GM23338 (cell line): ENCODE results near the gene RNF223. TPM values are rescaled to one million over a fixed set of nuclear protein-coding genes. Genes with fewer than 3 reads are reported as not detected.

Source experiments
- ATAC-seq: fragments of 200-7000 bp; cut with Tn5 transposase; 3 replicates; pipeline ENCODE4 v1.9.1; 2020
- DNase-seq: peaks from one replicate; pipeline ENCODE4 v3.0.0-alpha.2; 2015; ENCODE audit warnings: low spot score
- H2AFZ ChIP-seq: fragments of 200-600 bp; sonication (generic); 2 replicates; pipeline ENCODE4 v1.8.0; 2016; ENCODE audit warnings: antibody characterized with exemption, mild to moderate bottlenecking, moderate library complexity
- H3F3A ChIP-seq: fragments of 200-600 bp; sonication (generic); replicated peaks from 2 replicates; pipeline ENCODE4 v1.8.0; 2017; ENCODE audit warnings: antibody characterized with exemption, mixed run types, low read depth
- H3K27ac ChIP-seq: fragments of 200-600 bp; sonication (generic); 2 replicates; pipeline ENCODE4 v1.6.1; 2016; ENCODE audit warnings: low read depth
- H3K27me3 ChIP-seq: fragments of 200-600 bp; sonication (generic); 2 replicates; pipeline ENCODE4 v1.8.0; 2016; ENCODE audit warnings: mild to moderate bottlenecking, mixed run types, moderate library complexity; ENCODE audit not compliant: insufficient read depth
- H3K36me3 ChIP-seq: fragments of 200-600 bp; sonication (generic); 2 replicates; pipeline ENCODE4 v1.8.0; 2016; ENCODE audit warnings: mild to moderate bottlenecking; ENCODE audit not compliant: insufficient read depth
- H3K4me1 ChIP-seq: fragments of 200-600 bp; sonication (generic); 2 replicates; pipeline ENCODE4 v1.8.0; 2016; ENCODE audit warnings: mild to moderate bottlenecking, moderate library complexity; ENCODE audit not compliant: insufficient read depth
- H3K4me2 ChIP-seq: fragments of 200-600 bp; sonication (generic); 2 replicates; pipeline ENCODE4 v1.7.1; 2017; ENCODE audit warnings: mixed run types
- H3K4me3 ChIP-seq: fragments of 200-600 bp; sonication (generic); 2 replicates; pipeline ENCODE4 v1.6.1; 2016; ENCODE audit warnings: mixed run types
- H3K79me2 ChIP-seq: fragments of 200-600 bp; sonication (generic); replicated peaks from 2 replicates; pipeline ENCODE4 v1.8.0; 2017; ENCODE audit warnings: mild to moderate bottlenecking; ENCODE audit not compliant: insufficient read depth
- H3K9me2 ChIP-seq: fragments of 200-600 bp; sonication (generic); 2 replicates; pipeline ENCODE4 v1.8.0; 2017; ENCODE audit not compliant: insufficient read depth
- H4K20me1 ChIP-seq: fragments of 200-600 bp; sonication (generic); replicated peaks from 2 replicates; pipeline ENCODE4 v1.8.0; 2017; ENCODE audit warnings: mild to moderate bottlenecking; ENCODE audit not compliant: insufficient read depth
- H3K27ac Mint-ChIP-seq: 2 replicates; pipeline ENCODE4 v1.8.0; 2020; ENCODE audit warnings: inconsistent platforms, mild to moderate bottlenecking, moderate library complexity, mixed read lengths
- H3K27me3 Mint-ChIP-seq: 3 replicates; pipeline ENCODE4 v1.8.0; 2022; ENCODE audit warnings: low read depth, mild to moderate bottlenecking, moderate library complexity, mixed read lengths, inconsistent platforms; ENCODE audit not compliant: insufficient read depth, poor library complexity
- H3K36me3 Mint-ChIP-seq: 3 replicates; pipeline ENCODE4 v1.8.0; 2021; ENCODE audit warnings: low read depth, mild to moderate bottlenecking, inconsistent platforms, moderate library complexity, mixed read lengths
- H3K4me1 Mint-ChIP-seq: 3 replicates; pipeline ENCODE4 v1.8.0; 2020; ENCODE audit warnings: mild to moderate bottlenecking, inconsistent platforms, mixed read lengths
- H3K4me3 Mint-ChIP-seq: 3 replicates; pipeline ENCODE4 v1.8.0; 2021; ENCODE audit warnings: moderate library complexity, mild to moderate bottlenecking, inconsistent platforms, mixed read lengths
- H3K9me3 Mint-ChIP-seq: 3 replicates; pipeline ENCODE4 v1.8.0; 2020; ENCODE audit warnings: moderate library complexity, mild to moderate bottlenecking, inconsistent platforms, mixed read lengths
- CREB1 ChIP-seq: fragments of 250-450 bp; sonication (Bioruptor Pico); IDR thresholded peaks from 2 replicates; pipeline ENCODE4 v1.5.0; 2020; ENCODE audit warnings: low read depth, mild to moderate bottlenecking, moderate library complexity
- ETS1 ChIP-seq: IDR thresholded peaks from 2 replicates; pipeline ENCODE4 v1.6.1; 2016; ENCODE audit warnings: antibody characterized with exemption
- JUNB ChIP-seq: IDR thresholded peaks from one replicate; pipeline ENCODE4 v1.6.1; 2016; ENCODE audit warnings: antibody characterized with exemption; ENCODE audit not compliant: unreplicated experiment
- NANOG ChIP-seq: IDR thresholded peaks from 2 replicates; pipeline ENCODE4 v1.6.1; 2016; ENCODE audit warnings: antibody characterized with exemption, borderline replicate concordance
- POLR2AphosphoS5 ChIP-seq: IDR thresholded peaks from 2 replicates; pipeline ENCODE4 v1.6.1; 2016; ENCODE audit warnings: antibody characterized with exemption, low read depth
- REST ChIP-seq: IDR thresholded peaks from one replicate; pipeline ENCODE4 v1.6.1; 2018; ENCODE audit warnings: antibody characterized with exemption; ENCODE audit not compliant: unreplicated experiment
- STAT1 ChIP-seq: IDR thresholded peaks from one replicate; pipeline ENCODE4 v1.6.1; 2016; ENCODE audit warnings: antibody characterized with exemption; ENCODE audit not compliant: unreplicated experiment
- ZNF114 ChIP-seq: fragments of 250-450 bp; sonication (Bioruptor Pico); IDR thresholded peaks from 2 replicates; pipeline ENCODE4 v1.5.0; 2020; ENCODE audit warnings: mild to moderate bottlenecking, moderate library complexity
- ZNF462 ChIP-seq: fragments of 250-450 bp; sonication (Bioruptor Pico); IDR thresholded peaks from 2 replicates; pipeline ENCODE4 v1.5.0; 2020; ENCODE audit warnings: mild to moderate bottlenecking, moderate library complexity
- polyA plus RNA-seq: library from polyadenylated mRNA; unstranded; fragments of >200 nt; fragmentation: Nextera tagmentation; extraction: Ambion mirVana; gene quantifications from 2 replicates; pipeline ENCODE4 v1.2.1, GENCODE V29; 2016
- total RNA-seq: library from RNA; depleted of rRNA; stranded (reverse); fragments of >200 nt; shearing (Covaris generic); gene quantifications from 2 replicates; pipeline ENCODE4 v1.2.3, GENCODE V29; 2014

RNF223 gene
- total and polyA plus RNA-seq, 2 experiments from 2014 or later, result not detected

GRCh38 chr1:1068517-1069055, 5.5 kb downstream of the RNF223 start:
- no peaks in the 10 kb centered on the region for H3K9me2 ChIP-seq
- Mint-ChIP-seq H3K27ac (no peak overlapping the region), H3K36me3 (no peaks in the 10 kb centered on the region), H3K9me3 (no peaks in the 10 kb centered on the region), H3K4me1 (no peaks in the 10 kb centered on the region), H3K27me3 (peaks cover 12% of the 10 kb centered on the region), H3K4me3 (peak overlapping the region; percentile 72)
- H3K4me2 ChIP-seq, result peak overlapping the region; percentile 84
- no peaks in the 10 kb centered on the region for H3F3A ChIP-seq
- peak; percentile 52 for DNase-seq
- H3K4me3 ChIP-seq, result peak overlapping the region; percentile 71
- TF ChIP-seq CREB1 (peak; percentile 59), NANOG (no peak), POLR2AphosphoS5 (no peak)
- no peaks in the 10 kb centered on the region; the same call in 1 of the 2 replicates for H4K20me1 ChIP-seq
- peaks cover 20% of the 10 kb centered on the region; the same call in 1 of the 2 replicates for H3K27me3 ChIP-seq
- no peaks in the 10 kb centered on the region for H3K79me2 ChIP-seq
- ATAC-seq, result peak; percentile 27
- H3K4me1 ChIP-seq, result peaks cover 6% of the 10 kb centered on the region; the same call in 1 of the 2 replicates
- H3K36me3 ChIP-seq, result no peaks in the 10 kb centered on the region
- H2AFZ ChIP-seq, result peak overlapping the region; percentile 85
- H3K27ac ChIP-seq, result no peak overlapping the region

DNA sequence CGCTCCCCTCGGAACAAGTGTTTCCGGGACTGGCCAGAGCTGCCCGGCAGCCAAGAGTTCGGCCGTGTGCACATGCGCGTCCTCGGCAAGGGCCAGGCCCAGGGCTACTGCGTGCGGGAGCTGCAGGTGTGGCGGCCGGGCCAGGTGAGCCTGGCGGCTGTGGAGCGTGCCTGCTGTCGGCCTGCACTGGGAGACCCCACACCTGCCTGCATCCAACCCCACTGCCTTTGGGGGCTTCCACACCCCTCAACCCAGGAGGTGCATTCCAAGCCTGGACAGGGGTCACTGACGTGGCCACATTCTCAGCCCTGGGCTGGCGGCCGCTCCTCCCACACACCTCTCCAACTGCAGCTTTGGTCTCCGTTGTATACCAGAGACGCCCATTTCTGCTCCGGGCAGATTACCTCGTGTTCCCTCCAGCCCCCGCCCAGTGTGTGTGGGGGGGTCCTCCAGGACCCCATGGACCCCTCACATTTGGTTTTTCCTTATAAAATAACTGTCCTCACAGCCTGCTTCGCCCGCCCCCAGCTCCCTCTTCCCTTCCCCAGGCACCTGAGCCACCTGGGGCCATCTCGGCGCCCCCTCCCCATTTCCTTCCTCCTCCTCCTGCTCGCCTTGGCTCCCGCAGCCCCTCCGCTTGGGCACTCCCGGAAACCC, 6.1 kb downstream of the RNF223 start:
- peaks cover 6% of the 10 kb centered on the region; the same call in 1 of the 2 replicates for H3K4me1 ChIP-seq
- no peaks in the 10 kb centered on the region; the same call in 1 of the 2 replicates for H4K20me1 ChIP-seq
- Mint-ChIP-seq H3K36me3 (no peaks in the 10 kb centered on the region), H3K4me1 (no peaks in the 10 kb centered on the region), H3K9me3 (no peaks in the 10 kb centered on the region), H3K27ac (no peak overlapping the region), H3K4me3 (peak overlapping the region; percentile 72), H3K27me3 (peaks cover 17% of the 10 kb centered on the region)
- H3F3A ChIP-seq, result no peaks in the 10 kb centered on the region
- H3K36me3 ChIP-seq, result no peaks in the 10 kb centered on the region
- ATAC-seq, result no peak; the same call in 2 of the 3 replicates
- no peak for DNase-seq
- peak overlapping the region; percentile 71 for H3K4me3 ChIP-seq
- no peaks in the 10 kb centered on the region for H3K9me2 ChIP-seq
- H3K27me3 ChIP-seq, result peaks cover 23% of the 10 kb centered on the region; the same call in 1 of the 2 replicates
- H3K79me2 ChIP-seq, result no peaks in the 10 kb centered on the region
- no peak overlapping the region for H3K27ac ChIP-seq
- H2AFZ ChIP-seq, result peak overlapping the region; percentile 85
- H3K4me2 ChIP-seq, result peak overlapping the region; percentile 84
- no peak for TF ChIP-seq ZNF114 (CRISPR knock-in tag)
- TF ChIP-seq ZNF462 (CRISPR knock-in tag), result no peak
- TF ChIP-seq NANOG, result no peak
- TF ChIP-seq ETS1, result no peak
- no peak for TF ChIP-seq REST
- no peak for TF ChIP-seq CREB1
- TF ChIP-seq STAT1, result no peak
- TF ChIP-seq JUNB, result no peak
